ENCODE measurements around the gene ARHGEF17.
"Not testable (repeated sequence)": the region's sequence is repeated elsewhere in the genome, so short reads cannot be mapped to it uniquely, and the experiment has no call there.

Gene ARHGEF17

GRCh38 chr11:73308003-73308960, at the start of gene ARHGEF17:
ARHGEF17 (plus strand) TSS chr11:73308276; CDS start chr11:73308639, 363 bp downstream.
- DNase-seq = peak; percentile 95

GRCh38 chr11:73259406-73260126, 48.5 kb upstream of the ARHGEF17 start:
- peak; percentile 8 for DNase-seq

- no peak for DNase-seq
Observed at GRCh38 chr11:73260127-73260457, 48.0 kb upstream of the ARHGEF17 start.

GRCh38 chr11:73262851-73263495, 45.1 kb upstream of the ARHGEF17 start:
- peak; percentile 6 for DNase-seq

- peak; percentile 3 for DNase-seq
Observed at GRCh38 chr11:73263640-73264039, 44.4 kb upstream of the ARHGEF17 start.

GRCh38 chr11:73265278-73265810, 42.7 kb upstream of the ARHGEF17 start:
- peak; percentile 8 for DNase-seq

- peak; percentile 20 for DNase-seq
Observed at GRCh38 chr11:73265853-73266645, 42.0 kb upstream of the ARHGEF17 start.

GRCh38 chr11:73266646-73267020, 41.4 kb upstream of the ARHGEF17 start:
- DNase-seq = peak; percentile 16

- peak; percentile 13 for DNase-seq
Observed at GRCh38 chr11:73267122-73267846, 40.8 kb upstream of the ARHGEF17 start.

- peak; percentile 4 for DNase-seq
Observed at GRCh38 chr11:73267906-73268540, 40.1 kb upstream of the ARHGEF17 start.

GRCh38 chr11:73268671-73269271, 39.3 kb upstream of the ARHGEF17 start:
- DNase-seq = peak; percentile 8

- peak; percentile 15 for DNase-seq
Observed at GRCh38 chr11:73269459-73270015, 38.5 kb upstream of the ARHGEF17 start.

GRCh38 chr11:73270016-73270854, 37.8 kb upstream of the ARHGEF17 start:
- DNase-seq = peak; percentile 14

- peak; percentile 5 for DNase-seq
Observed at GRCh38 chr11:73270855-73271477, 37.1 kb upstream of the ARHGEF17 start.

- DNase-seq = not testable (repeated sequence)
Observed at GRCh38 chr11:73271478-73271865, 36.6 kb upstream of the ARHGEF17 start.

GRCh38 chr11:73271936-73272679, 36.0 kb upstream of the ARHGEF17 start, which contains the start of gene P2RY6:
P2RY6 (plus strand) TSS chr11:73272338; CDS start chr11:73296519, 24,181 bp downstream.
- DNase-seq = peak; percentile 27

- no peak for DNase-seq
Observed at GRCh38 chr11:73272680-73273038, 35.4 kb upstream of the ARHGEF17 start.
